ENCODE measurements around the gene ETV3.

GRCh38 chr1:157092831-157093230 is 45.4 kb downstream of the ETV3 start:
- TF ChIP-seq EZH2 (IDR thresholded peaks at IDR 0.05; ENCODE audit: low read depth, low read length, severe bottlenecking) (no peak), TEAD4 (IDR thresholded peaks at IDR 0.05; ENCODE audit: low read depth, low read length) (no peak), CTCF (IDR thresholded peaks at IDR 0.05; ENCODE audit: control extremely low read depth in 1 of 3, insufficient read depth in 1 of 3, low read depth in 1 of 3, low read length in 3 of 3) (no peak), MAFK (IDR thresholded peaks at IDR 0.05; ENCODE audit: low read depth, low read length) (no peak)

Measured in H1 (cell line).